ENCODE results near the gene RALGPS1. TPM values are rescaled to one million over a fixed set of nuclear protein-coding genes. Genes with fewer than 3 reads are reported as not detected.

The RALGPS1 gene
- total RNA-seq, 1 experiment from 2014 or later = 28.5 TPM

DNA sequence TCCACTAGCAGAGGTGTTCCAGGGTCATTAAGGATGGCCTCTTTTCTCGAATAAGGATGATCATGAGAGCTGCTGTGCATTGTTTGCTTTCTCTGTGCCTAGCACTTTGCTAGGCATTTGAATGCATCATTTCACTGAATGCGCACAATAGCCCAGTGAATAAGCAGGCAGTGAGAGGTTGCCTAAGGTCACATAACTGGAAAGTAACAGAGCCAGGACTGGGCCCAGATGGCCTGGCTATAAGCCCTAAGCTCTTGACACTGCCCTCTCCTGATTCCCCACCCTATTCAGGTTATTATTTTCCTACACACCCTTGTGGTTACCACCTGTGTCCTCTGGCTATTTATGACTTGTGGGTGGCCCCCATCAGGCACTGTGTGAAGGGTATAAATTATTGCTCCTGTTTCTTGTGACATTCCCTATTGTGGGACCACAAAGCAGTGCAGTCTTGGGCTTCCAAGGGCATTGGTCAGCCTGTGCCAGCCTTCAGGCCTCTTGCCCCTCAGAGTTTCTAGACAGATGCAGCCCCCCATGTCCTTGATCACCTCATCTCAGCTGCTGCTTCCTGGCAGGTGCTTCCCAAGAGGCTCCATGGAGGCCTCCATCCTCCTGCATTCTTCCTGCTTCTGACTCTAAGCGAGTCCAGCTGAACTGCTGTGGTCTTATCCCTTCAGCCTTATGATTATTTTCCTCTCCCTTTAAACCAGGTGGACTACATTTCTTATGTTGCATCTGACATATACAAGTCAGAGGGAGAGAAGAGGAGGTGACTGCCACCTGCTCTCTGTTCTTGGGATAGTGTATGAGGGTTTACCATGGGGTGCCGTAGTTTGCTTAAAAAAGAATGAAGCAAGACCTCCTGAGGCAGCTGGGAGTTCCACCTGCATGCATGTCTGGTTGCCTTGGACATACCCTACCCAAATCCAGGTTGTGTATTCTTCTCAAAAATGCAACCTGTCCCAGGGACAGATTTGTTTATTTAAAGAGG is 160.3 kb downstream of the RALGPS1 start (continued):
- TF ChIP-seq, protein P1, sequence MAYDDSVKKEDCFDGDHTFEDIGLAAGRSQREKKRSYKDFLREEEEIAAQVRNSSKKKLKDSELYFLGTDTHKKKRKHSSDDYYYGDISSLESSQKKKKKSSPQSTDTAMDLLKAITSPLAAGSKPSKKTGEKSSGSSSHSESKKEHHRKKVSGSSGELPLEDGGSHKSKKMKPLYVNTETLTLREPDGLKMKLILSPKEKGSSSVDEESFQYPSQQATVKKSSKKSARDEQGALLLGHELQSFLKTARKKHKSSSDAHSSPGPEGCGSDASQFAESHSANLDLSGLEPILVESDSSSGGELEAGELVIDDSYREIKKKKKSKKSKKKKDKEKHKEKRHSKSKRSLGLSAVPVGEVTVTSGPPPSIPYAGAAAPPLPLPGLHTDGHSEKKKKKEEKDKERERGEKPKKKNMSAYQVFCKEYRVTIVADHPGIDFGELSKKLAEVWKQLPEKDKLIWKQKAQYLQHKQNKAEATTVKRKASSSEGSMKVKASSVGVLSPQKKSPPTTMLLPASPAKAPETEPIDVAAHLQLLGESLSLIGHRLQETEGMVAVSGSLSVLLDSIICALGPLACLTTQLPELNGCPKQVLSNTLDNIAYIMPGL (CRISPR knock-in tag; IDR thresholded peaks at IDR 0.05) = no peak

DNA sequence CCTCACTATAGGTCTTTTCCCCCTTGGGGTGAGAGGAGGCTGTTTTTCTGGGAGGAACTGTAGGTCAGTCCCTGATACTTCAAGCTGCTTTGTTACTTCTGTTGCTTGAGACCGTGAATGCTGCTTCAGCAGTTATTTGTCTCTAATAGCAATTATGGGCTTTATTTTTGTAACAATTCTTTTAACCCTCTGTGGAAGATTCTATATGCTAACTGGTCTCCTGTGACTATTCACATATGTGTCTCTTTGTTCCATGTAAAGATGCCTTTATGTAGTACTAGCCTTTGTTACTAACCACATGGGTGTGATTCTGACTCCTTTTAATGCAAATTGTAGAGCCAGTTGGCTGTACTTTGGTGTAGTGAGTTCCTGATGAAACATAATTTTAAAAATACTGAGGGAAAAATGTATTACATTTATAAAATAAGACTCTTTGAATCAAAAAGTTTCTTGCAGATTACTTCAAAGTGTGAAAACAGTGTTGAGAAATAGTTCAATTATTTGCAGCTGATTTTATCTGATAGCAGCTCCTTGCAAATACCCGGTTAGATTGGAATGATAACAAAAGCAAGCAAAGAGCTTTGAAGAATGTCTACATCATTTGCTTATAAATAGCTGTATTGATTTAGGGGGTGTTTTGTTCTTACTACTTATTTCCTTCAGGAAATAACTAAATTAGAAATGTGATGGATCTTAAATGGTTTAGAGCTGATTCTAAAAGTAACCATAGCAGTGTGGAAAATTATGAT is 161.2 kb downstream of the RALGPS1 start:
- ChIA-PET POLR2A (interaction anchor here (0.7 kb wide), 1 partner anchor 66 kb away, joined by 3 read pairs; no protein-coding TSS in a partner anchor), CTCF (interaction anchor here (1.0 to 1.8 kb wide), 5 partner anchors 36 to 236 kb away, joined by 3 to 6 read pairs (median 4); no protein-coding TSS in a partner anchor)
- H3K27me3 Mint-ChIP-seq (ENCODE audit: low read depth) = peaks cover 3% of the 10 kb centered on the region; the same call in 1 of the 2 replicates
- peak overlapping the region; percentile 57; the same call in 1 of the 2 replicates for H3K27ac Mint-ChIP-seq
- peaks cover 18% of the 10 kb centered on the region for H3K36me3 Mint-ChIP-seq
- ATAC-seq (peak; percentile 70), DNase-seq (ENCODE audit: low spot score) (no peak)
- peaks cover 20% of the 10 kb centered on the region for H3K9me3 Mint-ChIP-seq
- H3K4me3 Mint-ChIP-seq = no peak overlapping the region
- H3K4me1 Mint-ChIP-seq = peaks cover 47% of the 10 kb centered on the region
- TF ChIP-seq IRF2 (CRISPR knock-in tag; IDR thresholded peaks at IDR 0.05; ENCODE audit: borderline replicate concordance, low read depth) (no peak), ZNF219 (CRISPR knock-in tag; IDR thresholded peaks at IDR 0.05; ENCODE audit: borderline replicate concordance) (no peak), JUN (CRISPR knock-in tag; IDR thresholded peaks at IDR 0.05) (no peak), SMAD3 (CRISPR knock-in tag; IDR thresholded peaks at IDR 0.05; ENCODE audit: borderline replicate concordance) (no peak), CREB1 (CRISPR knock-in tag; IDR thresholded peaks at IDR 0.05) (no peak), JAZF1 (CRISPR knock-in tag; IDR thresholded peaks at IDR 0.05) (no peak), NFATC4 (CRISPR knock-in tag; IDR thresholded peaks at IDR 0.05) (no peak), MYBL2 (CRISPR knock-in tag; IDR thresholded peaks at IDR 0.05) (no peak)
- TF ChIP-seq, protein P2, sequence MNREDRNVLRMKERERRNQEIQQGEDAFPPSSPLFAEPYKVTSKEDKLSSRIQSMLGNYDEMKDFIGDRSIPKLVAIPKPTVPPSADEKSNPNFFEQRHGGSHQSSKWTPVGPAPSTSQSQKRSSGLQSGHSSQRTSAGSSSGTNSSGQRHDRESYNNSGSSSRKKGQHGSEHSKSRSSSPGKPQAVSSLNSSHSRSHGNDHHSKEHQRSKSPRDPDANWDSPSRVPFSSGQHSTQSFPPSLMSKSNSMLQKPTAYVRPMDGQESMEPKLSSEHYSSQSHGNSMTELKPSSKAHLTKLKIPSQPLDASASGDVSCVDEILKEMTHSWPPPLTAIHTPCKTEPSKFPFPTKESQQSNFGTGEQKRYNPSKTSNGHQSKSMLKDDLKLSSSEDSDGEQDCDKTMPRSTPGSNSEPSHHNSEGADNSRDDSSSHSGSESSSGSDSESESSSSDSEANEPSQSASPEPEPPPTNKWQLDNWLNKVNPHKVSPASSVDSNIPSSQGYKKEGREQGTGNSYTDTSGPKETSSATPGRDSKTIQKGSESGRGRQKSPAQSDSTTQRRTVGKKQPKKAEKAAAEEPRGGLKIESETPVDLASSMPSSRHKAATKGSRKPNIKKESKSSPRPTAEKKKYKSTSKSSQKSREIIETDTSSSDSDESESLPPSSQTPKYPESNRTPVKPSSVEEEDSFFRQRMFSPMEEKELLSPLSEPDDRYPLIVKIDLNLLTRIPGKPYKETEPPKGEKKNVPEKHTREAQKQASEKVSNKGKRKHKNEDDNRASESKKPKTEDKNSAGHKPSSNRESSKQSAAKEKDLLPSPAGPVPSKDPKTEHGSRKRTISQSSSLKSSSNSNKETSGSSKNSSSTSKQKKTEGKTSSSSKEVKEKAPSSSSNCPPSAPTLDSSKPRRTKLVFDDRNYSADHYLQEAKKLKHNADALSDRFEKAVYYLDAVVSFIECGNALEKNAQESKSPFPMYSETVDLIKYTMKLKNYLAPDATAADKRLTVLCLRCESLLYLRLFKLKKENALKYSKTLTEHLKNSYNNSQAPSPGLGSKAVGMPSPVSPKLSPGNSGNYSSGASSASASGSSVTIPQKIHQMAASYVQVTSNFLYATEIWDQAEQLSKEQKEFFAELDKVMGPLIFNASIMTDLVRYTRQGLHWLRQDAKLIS (CRISPR knock-in tag; IDR thresholded peaks at IDR 0.05; ENCODE audit: borderline replicate concordance) = no peak
- TF ChIP-seq, protein P3, sequence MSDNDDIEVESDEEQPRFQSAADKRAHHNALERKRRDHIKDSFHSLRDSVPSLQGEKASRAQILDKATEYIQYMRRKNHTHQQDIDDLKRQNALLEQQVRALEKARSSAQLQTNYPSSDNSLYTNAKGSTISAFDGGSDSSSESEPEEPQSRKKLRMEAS (CRISPR knock-in tag; IDR thresholded peaks at IDR 0.05) = no peak
- TF ChIP-seq, protein P4, sequence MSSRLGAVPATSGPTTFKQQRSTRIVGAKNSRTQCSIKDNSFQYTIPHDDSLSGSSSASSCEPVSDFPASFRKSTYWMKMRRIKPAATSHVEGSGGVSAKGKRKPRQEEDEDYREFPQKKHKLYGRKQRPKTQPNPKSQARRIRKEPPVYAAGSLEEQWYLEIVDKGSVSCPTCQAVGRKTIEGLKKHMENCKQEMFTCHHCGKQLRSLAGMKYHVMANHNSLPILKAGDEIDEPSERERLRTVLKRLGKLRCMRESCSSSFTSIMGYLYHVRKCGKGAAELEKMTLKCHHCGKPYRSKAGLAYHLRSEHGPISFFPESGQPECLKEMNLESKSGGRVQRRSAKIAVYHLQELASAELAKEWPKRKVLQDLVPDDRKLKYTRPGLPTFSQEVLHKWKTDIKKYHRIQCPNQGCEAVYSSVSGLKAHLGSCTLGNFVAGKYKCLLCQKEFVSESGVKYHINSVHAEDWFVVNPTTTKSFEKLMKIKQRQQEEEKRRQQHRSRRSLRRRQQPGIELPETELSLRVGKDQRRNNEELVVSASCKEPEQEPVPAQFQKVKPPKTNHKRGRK (CRISPR knock-in tag; IDR thresholded peaks at IDR 0.05; ENCODE audit: borderline replicate concordance) = no peak
- TF ChIP-seq, protein P5, sequence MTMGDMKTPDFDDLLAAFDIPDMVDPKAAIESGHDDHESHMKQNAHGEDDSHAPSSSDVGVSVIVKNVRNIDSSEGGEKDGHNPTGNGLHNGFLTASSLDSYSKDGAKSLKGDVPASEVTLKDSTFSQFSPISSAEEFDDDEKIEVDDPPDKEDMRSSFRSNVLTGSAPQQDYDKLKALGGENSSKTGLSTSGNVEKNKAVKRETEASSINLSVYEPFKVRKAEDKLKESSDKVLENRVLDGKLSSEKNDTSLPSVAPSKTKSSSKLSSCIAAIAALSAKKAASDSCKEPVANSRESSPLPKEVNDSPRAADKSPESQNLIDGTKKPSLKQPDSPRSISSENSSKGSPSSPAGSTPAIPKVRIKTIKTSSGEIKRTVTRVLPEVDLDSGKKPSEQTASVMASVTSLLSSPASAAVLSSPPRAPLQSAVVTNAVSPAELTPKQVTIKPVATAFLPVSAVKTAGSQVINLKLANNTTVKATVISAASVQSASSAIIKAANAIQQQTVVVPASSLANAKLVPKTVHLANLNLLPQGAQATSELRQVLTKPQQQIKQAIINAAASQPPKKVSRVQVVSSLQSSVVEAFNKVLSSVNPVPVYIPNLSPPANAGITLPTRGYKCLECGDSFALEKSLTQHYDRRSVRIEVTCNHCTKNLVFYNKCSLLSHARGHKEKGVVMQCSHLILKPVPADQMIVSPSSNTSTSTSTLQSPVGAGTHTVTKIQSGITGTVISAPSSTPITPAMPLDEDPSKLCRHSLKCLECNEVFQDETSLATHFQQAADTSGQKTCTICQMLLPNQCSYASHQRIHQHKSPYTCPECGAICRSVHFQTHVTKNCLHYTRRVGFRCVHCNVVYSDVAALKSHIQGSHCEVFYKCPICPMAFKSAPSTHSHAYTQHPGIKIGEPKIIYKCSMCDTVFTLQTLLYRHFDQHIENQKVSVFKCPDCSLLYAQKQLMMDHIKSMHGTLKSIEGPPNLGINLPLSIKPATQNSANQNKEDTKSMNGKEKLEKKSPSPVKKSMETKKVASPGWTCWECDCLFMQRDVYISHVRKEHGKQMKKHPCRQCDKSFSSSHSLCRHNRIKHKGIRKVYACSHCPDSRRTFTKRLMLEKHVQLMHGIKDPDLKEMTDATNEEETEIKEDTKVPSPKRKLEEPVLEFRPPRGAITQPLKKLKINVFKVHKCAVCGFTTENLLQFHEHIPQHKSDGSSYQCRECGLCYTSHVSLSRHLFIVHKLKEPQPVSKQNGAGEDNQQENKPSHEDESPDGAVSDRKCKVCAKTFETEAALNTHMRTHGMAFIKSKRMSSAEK (CRISPR knock-in tag; IDR thresholded peaks at IDR 0.05; ENCODE audit: borderline replicate concordance) = no peak
- TF ChIP-seq, protein P6, sequence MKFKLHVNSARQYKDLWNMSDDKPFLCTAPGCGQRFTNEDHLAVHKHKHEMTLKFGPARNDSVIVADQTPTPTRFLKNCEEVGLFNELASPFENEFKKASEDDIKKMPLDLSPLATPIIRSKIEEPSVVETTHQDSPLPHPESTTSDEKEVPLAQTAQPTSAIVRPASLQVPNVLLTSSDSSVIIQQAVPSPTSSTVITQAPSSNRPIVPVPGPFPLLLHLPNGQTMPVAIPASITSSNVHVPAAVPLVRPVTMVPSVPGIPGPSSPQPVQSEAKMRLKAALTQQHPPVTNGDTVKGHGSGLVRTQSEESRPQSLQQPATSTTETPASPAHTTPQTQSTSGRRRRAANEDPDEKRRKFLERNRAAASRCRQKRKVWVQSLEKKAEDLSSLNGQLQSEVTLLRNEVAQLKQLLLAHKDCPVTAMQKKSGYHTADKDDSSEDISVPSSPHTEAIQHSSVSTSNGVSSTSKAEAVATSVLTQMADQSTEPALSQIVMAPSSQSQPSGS (CRISPR knock-in tag; IDR thresholded peaks at IDR 0.05; ENCODE audit: borderline replicate concordance, low read depth) = no peak
